ENCODE measurements around the gene KCNA5.

The KCNA5 gene

GRCh38 chr12:5030066-5030465 is 13.6 kb upstream of the KCNA5 start:
- no peak for DNase-seq

GRCh38 chr12:5031242-5031641 is 12.4 kb upstream of the KCNA5 start:
- no peak for DNase-seq

- DNase-seq = no peak
Observed at GRCh38 chr12:5031958-5032357, 11.7 kb upstream of the KCNA5 start.

GRCh38 chr12:5032821-5033220 is 10.9 kb upstream of the KCNA5 start:
- DNase-seq = no peak

- DNase-seq = no peak
Observed at GRCh38 chr12:5033883-5034282, 9.8 kb upstream of the KCNA5 start.

- DNase-seq = no peak
Observed at GRCh38 chr12:5034603-5035002, 9.1 kb upstream of the KCNA5 start.

GRCh38 chr12:5035618-5036017 is 8.1 kb upstream of the KCNA5 start:
- DNase-seq = no peak

GRCh38 chr12:5036031-5036430 is 7.6 kb upstream of the KCNA5 start:
- no peak for DNase-seq

- no peak for DNase-seq
Observed at GRCh38 chr12:5037795-5038357, 5.8 kb upstream of the KCNA5 start.

- no peak for DNase-seq
Observed at GRCh38 chr12:5038781-5039311, 4.8 kb upstream of the KCNA5 start.

- no peak for DNase-seq
Observed at GRCh38 chr12:5039815-5040214, 3.9 kb upstream of the KCNA5 start.

GRCh38 chr12:5040368-5040767 is 3.3 kb upstream of the KCNA5 start:
- DNase-seq = no peak

GRCh38 chr12:5044420-5045295 is 979 bp downstream of the KCNA5 start:
- no peak for DNase-seq

- no peak for DNase-seq
Observed at GRCh38 chr12:5047094-5047493, 3.4 kb downstream of the KCNA5 start.

GRCh38 chr12:5047729-5048128 is 4.0 kb downstream of the KCNA5 start:
- no peak for DNase-seq

GRCh38 chr12:5050542-5050941 is 6.9 kb downstream of the KCNA5 start:
- no peak for DNase-seq

GRCh38 chr12:5051334-5051733 is 7.7 kb downstream of the KCNA5 start:
- DNase-seq = no peak

- no peak for DNase-seq
Observed at GRCh38 chr12:5051913-5052312, 8.2 kb downstream of the KCNA5 start.

GRCh38 chr12:5052348-5052747 is 8.7 kb downstream of the KCNA5 start:
- no peak for DNase-seq

- DNase-seq = no peak
Observed at GRCh38 chr12:5059358-5059757, 15.7 kb downstream of the KCNA5 start.

GRCh38 chr12:5060958-5061357 is 17.3 kb downstream of the KCNA5 start:
- no peak for DNase-seq

GRCh38 chr12:5063149-5063548 is 19.5 kb downstream of the KCNA5 start:
- DNase-seq = no peak

- no peak for DNase-seq
Observed at GRCh38 chr12:5064913-5065490, 21.3 kb downstream of the KCNA5 start.

GRCh38 chr12:5066251-5066650 is 22.6 kb downstream of the KCNA5 start:
- DNase-seq = no peak

Measured in activated naive CD4-positive, alpha-beta T cell treated with anti-CD3 and anti-CD28 coated beads, Interleukin-2, amount 50 U/mL, for 16 hours (primary cell).